Neural progenitor cell (in vitro differentiated cells): ENCODE results near the gene FECH. TPM values are rescaled to one million over a fixed set of nuclear protein-coding genes. Genes with fewer than 3 reads are reported as not detected.

Source experiments
- DNase-seq: peaks from one replicate; pipeline ENCODE4 v3.0.0-alpha.2; 2016; ENCODE audit warnings: low spot score
- H2AFZ ChIP-seq: fragments of 200-600 bp; sonication (generic); replicated peaks from 2 replicates; pipeline ENCODE4 v1.6.1; 2016; ENCODE audit warnings: antibody characterized with exemption
- H3F3A ChIP-seq: fragments of 200-600 bp; sonication (generic); 2 replicates; pipeline ENCODE4 v1.6.1; 2016; ENCODE audit warnings: antibody characterized with exemption, low read depth
- H3K27ac ChIP-seq: fragments of 200-600 bp; sonication (generic); 2 replicates; pipeline ENCODE4 v1.5.1; 2016; ENCODE audit warnings: mild to moderate bottlenecking
- H3K27me3 ChIP-seq: fragments of 200-600 bp; sonication (generic); 2 replicates; pipeline ENCODE4 v1.6.1; 2016; ENCODE audit warnings: mild to moderate bottlenecking, moderate library complexity
- H3K36me3 ChIP-seq: fragments of 200-600 bp; sonication (generic); 2 replicates; pipeline ENCODE4 v1.5.1; 2016
- H3K4me1 ChIP-seq: fragments of 200-600 bp; sonication (generic); 2 replicates; pipeline ENCODE4 v1.6.1; 2016; ENCODE audit warnings: mixed run types
- H3K4me2 ChIP-seq: fragments of 200-600 bp; sonication (generic); 2 replicates; pipeline ENCODE4 v1.6.1; 2016
- H3K4me3 ChIP-seq: fragments of 200-600 bp; sonication (generic); 2 replicates; pipeline ENCODE4 v1.5.1; 2016
- H3K79me2 ChIP-seq: fragments of 200-600 bp; sonication (generic); 2 replicates; pipeline ENCODE4 v1.6.1; 2016; ENCODE audit warnings: low read depth
- H3K9ac ChIP-seq: fragments of 200-600 bp; sonication (generic); 2 replicates; pipeline ENCODE4 v1.6.1; 2016
- H3K9me3 ChIP-seq: fragments of 200-600 bp; sonication (generic); 2 replicates; pipeline ENCODE4 v1.5.1; 2016; ENCODE audit warnings: low read depth
- H4K20me1 ChIP-seq: fragments of 200-600 bp; sonication (generic); 2 replicates; pipeline ENCODE4 v1.6.1; 2016; ENCODE audit warnings: low read depth
- H3K27ac Mint-ChIP-seq: 3 replicates; pipeline ENCODE4 v1.8.0; 2021; ENCODE audit warnings: mixed read lengths
- H3K27me3 Mint-ChIP-seq: 2 replicates; pipeline ENCODE4 v1.8.0; 2022; ENCODE audit warnings: low read depth, mild to moderate bottlenecking, inconsistent platforms, moderate library complexity, mixed read lengths; ENCODE audit not compliant: insufficient read depth
- H3K36me3 Mint-ChIP-seq: 3 replicates; pipeline ENCODE4 v1.8.0; 2021; ENCODE audit warnings: mixed read lengths
- H3K4me1 Mint-ChIP-seq: 3 replicates; pipeline ENCODE4 v1.8.0; 2021; ENCODE audit warnings: mixed read lengths
- H3K4me3 Mint-ChIP-seq: 3 replicates; pipeline ENCODE4 v1.8.0; 2021; ENCODE audit warnings: mild to moderate bottlenecking, moderate library complexity, mixed read lengths
- H3K9me3 Mint-ChIP-seq: 3 replicates; pipeline ENCODE4 v1.8.0; 2020; ENCODE audit warnings: mixed read lengths
- EZH2 ChIP-seq: fragments of 200-600 bp; sonication (generic); IDR thresholded peaks from 2 replicates; pipeline ENCODE4 v1.6.1; 2017; ENCODE audit warnings: antibody characterized with exemption, mild to moderate bottlenecking, moderate library complexity
- EZH2phosphoT487 ChIP-seq: fragments of 200-600 bp; sonication (generic); IDR thresholded peaks from 2 replicates; pipeline ENCODE4 v1.6.1; 2017; ENCODE audit warnings: antibody characterized with exemption
- total RNA-seq: library from RNA; depleted of rRNA; stranded (reverse); fragments of >200 nt; gene quantifications from 2 replicates; pipeline ENCODE4 v1.2.3, GENCODE V29; 2015; ENCODE audit warnings: low replicate concordance
- TF ChIP-seq, protein P1 (sequence below): fragments of 200-600 bp; sonication (generic); IDR thresholded peaks from 2 replicates; pipeline ENCODE4 v1.5.1; 2017; ENCODE audit warnings: antibody characterized with exemption, mild to moderate bottlenecking

The FECH gene
- total RNA-seq, 1 donor from 2014 or later = 16.4 TPM

DNA sequence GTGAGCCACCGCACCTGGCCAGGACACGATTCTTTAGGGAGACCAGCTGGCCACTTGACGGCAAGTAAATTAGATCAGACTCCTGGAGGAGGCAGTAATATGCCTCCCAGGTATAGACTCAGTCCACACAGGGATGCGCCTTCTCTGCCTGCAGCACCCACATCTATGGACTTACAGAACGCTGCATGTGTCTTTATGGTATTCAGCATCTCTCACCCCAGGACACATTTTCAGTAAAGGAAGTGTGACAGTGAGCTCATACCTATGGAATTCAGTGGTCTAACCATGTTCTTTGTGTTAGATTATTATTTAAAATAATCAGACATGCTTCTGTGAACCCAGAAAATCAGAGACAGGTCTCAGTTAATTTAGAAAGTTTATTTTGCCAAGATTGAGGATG, 41.0 kb upstream of the FECH start:
- no peak overlapping the region for H2AFZ ChIP-seq
- no peak overlapping the region for H3K27ac Mint-ChIP-seq

DNA sequence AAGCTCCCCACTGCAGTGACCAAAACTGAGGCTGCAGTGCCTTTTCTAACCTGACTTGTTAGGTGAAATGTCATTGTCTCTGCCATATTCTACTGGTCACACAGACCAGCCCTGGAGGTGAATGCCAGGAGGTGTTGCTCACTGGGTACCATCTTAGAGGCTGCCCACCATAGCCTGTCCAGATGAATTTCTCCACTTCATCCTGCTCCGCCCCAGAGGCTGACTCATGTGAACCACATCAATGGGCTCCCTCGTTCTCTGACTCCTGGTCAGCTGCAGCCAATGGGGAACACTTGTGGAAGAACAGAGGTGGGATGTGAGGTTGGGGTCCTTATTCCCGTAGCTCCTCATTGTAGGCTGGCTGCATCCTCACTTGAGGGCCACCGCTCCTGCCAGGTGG, 38.5 kb upstream of the FECH start:
- Histone ChIP-seq H4K20me1 (no peaks in the 10 kb centered on the region), H3K79me2 (peaks cover 16% of the 10 kb centered on the region), H3K4me3 (no peak overlapping the region), H3K36me3 (no peaks in the 10 kb centered on the region), H3K27me3 (no peaks in the 10 kb centered on the region), H3K27ac (no peak overlapping the region), H3K4me1 (peaks cover 6% of the 10 kb centered on the region), H3K9me3 (no peaks in the 10 kb centered on the region), H3K4me2 (no peak overlapping the region), H2AFZ (no peak overlapping the region), H3K9ac (no peak overlapping the region), H3F3A (peaks cover 3% of the 10 kb centered on the region)
- peaks cover 3% of the 10 kb centered on the region for H3K27me3 Mint-ChIP-seq
- no peaks in the 10 kb centered on the region for H3K9me3 Mint-ChIP-seq
- no peak overlapping the region for H3K27ac Mint-ChIP-seq
- DNase-seq = no peak
- peaks cover 18% of the 10 kb centered on the region for H3K4me1 Mint-ChIP-seq
- no peaks in the 10 kb centered on the region for H3K36me3 Mint-ChIP-seq
- no peak overlapping the region for H3K4me3 Mint-ChIP-seq
- TF ChIP-seq EZH2phosphoT487 (no peak), EZH2 (no peak)
- TF ChIP-seq, protein P1, sequence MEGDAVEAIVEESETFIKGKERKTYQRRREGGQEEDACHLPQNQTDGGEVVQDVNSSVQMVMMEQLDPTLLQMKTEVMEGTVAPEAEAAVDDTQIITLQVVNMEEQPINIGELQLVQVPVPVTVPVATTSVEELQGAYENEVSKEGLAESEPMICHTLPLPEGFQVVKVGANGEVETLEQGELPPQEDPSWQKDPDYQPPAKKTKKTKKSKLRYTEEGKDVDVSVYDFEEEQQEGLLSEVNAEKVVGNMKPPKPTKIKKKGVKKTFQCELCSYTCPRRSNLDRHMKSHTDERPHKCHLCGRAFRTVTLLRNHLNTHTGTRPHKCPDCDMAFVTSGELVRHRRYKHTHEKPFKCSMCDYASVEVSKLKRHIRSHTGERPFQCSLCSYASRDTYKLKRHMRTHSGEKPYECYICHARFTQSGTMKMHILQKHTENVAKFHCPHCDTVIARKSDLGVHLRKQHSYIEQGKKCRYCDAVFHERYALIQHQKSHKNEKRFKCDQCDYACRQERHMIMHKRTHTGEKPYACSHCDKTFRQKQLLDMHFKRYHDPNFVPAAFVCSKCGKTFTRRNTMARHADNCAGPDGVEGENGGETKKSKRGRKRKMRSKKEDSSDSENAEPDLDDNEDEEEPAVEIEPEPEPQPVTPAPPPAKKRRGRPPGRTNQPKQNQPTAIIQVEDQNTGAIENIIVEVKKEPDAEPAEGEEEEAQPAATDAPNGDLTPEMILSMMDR = no peak

More for the DNA sequence above, 41.0 kb upstream of the FECH start:
- Mint-ChIP-seq H3K4me1 (peaks cover 16% of the 10 kb centered on the region), H3K27me3 (no peaks in the 10 kb centered on the region), H3K4me3 (peak overlapping the region; percentile 3), H3K36me3 (peaks cover 4% of the 10 kb centered on the region), H3K9me3 (peaks cover 3% of the 10 kb centered on the region)
- Histone ChIP-seq H3K4me1 (no peaks in the 10 kb centered on the region), H3K9me3 (no peaks in the 10 kb centered on the region), H3K27ac (no peak overlapping the region), H3F3A (peaks cover 13% of the 10 kb centered on the region), H3K9ac (no peak overlapping the region), H3K4me2 (no peak overlapping the region), H4K20me1 (no peaks in the 10 kb centered on the region), H3K36me3 (no peaks in the 10 kb centered on the region), H3K4me3 (no peak overlapping the region), H3K79me2 (no peaks in the 10 kb centered on the region), H3K27me3 (no peaks in the 10 kb centered on the region)
- no peak for DNase-seq
- TF ChIP-seq, protein P1 = no peak
- TF ChIP-seq EZH2phosphoT487 (no peak), EZH2 (no peak)

DNA sequence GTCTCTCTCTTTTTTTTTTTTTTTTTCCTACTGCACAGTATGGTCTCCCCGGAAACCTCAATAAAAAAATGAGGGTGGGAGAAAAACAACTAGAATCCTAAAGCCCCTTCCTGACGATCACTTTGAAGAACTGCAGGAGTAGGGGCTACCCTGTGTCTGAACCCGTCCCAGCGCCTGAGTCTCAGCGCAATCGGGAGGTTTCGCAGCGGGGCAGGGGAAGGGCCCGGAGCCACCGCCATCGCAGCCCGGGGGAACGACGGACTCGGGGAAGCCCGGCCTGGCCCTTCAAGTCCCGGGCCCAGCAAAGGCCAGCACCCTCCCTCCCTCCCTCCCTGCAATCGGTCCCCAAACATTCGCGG, 34.7 kb upstream of the FECH start:
- H2AFZ ChIP-seq = peak overlapping the region; percentile 88
- peak overlapping the region; percentile 87 for H3K4me2 ChIP-seq
- H3K27ac ChIP-seq = peak overlapping the region; percentile 76
- Mint-ChIP-seq H3K27me3 (peaks cover 6% of the 10 kb centered on the region), H3K27ac (peak overlapping the region; percentile 95), H3K4me1 (peaks cover 12% of the 10 kb centered on the region), H3K36me3 (peaks cover 5% of the 10 kb centered on the region), H3K9me3 (no peaks in the 10 kb centered on the region), H3K4me3 (peak overlapping the region; percentile 97)
- no peak for DNase-seq
- peak overlapping the region; percentile 84 for H3K4me3 ChIP-seq
- H3K36me3 ChIP-seq = no peaks in the 10 kb centered on the region
- peaks cover 6% of the 10 kb centered on the region for H3K4me1 ChIP-seq
- H3K9me3 ChIP-seq = no peaks in the 10 kb centered on the region
- H3K27me3 ChIP-seq = no peaks in the 10 kb centered on the region
- no peaks in the 10 kb centered on the region for H4K20me1 ChIP-seq
- H3K9ac ChIP-seq = peak overlapping the region; percentile 91
- TF ChIP-seq EZH2 (no peak), EZH2phosphoT487 (no peak)
- TF ChIP-seq, protein P1 = no peak
- peaks cover 37% of the 10 kb centered on the region for H3K79me2 ChIP-seq
- peaks cover 3% of the 10 kb centered on the region for H3F3A ChIP-seq
